Common myeloid progenitor, CD34-positive (primary cell): ENCODE data around the gene PRM3.

Experiments
- CTCF ChIA-PET: fragments of 350-600 bp; sonication (Branson Sonifier 250); formaldehyde crosslinking; loops from one replicate; lab custom pipeline; 2021; ENCODE audit warnings: antibody characterized with exemption; lab: Charles Lee
- POLR2A ChIA-PET: fragments of 350-600 bp; sonication (Branson Sonifier 250); formaldehyde crosslinking; loops from one replicate; lab custom pipeline; 2021; ENCODE audit warnings: antibody characterized with exemption; lab: Charles Lee
- DNase-seq, 3 donors: peaks; one replicate each; pipeline versions ENCODE4 v3.0.0 to v3.0.0-alpha.2; 2013
- H3K27ac ChIP-seq, 2 experiments: 1 replicate in 1 of 2; 2 replicates in 1 of 2; pipeline ENCODE4 v1.7.0; 2013; ENCODE audit warnings: inconsistent platforms in 2 of 2, low read length in 2 of 2, mild to moderate bottlenecking in 2 of 2, low read depth in 1 of 2, moderate library complexity in 1 of 2; ENCODE audit not compliant: severe bottlenecking in 2 of 2, insufficient read depth in 1 of 2, poor library complexity in 1 of 2
- H3K27me3 ChIP-seq, 5 experiments: replicated peaks in 2 of 5; 1 replicate in 3 of 5; 2 replicates in 2 of 5; pipeline versions ENCODE4 v1.6.1 to v1.7.0; 2013; ENCODE audit warnings: low read length in 4 of 5, mild to moderate bottlenecking in 2 of 5, moderate library complexity in 2 of 5, inconsistent platforms in 1 of 5; ENCODE audit not compliant: insufficient read depth in 5 of 5, control insufficient read depth in 4 of 5
- H3K36me3 ChIP-seq, 4 experiments: 1 replicate in 2 of 4; 2 replicates in 2 of 4; pipeline versions ENCODE4 v1.6.1 to v1.7.0; 2013; ENCODE audit warnings: low read length in 3 of 4, control low read depth in 1 of 4, mild to moderate bottlenecking in 1 of 4; ENCODE audit not compliant: control insufficient read depth in 4 of 4, insufficient read depth in 4 of 4
- H3K4me1 ChIP-seq, 4 experiments: 1 replicate in 3 of 4; 2 replicates in 1 of 4; pipeline versions ENCODE4 v1.6.1 to v1.7.1; 2013; ENCODE audit warnings: low read length in 3 of 4, mild to moderate bottlenecking in 3 of 4, control low read depth in 1 of 4, inconsistent platforms in 1 of 4, moderate library complexity in 1 of 4; ENCODE audit not compliant: control insufficient read depth in 4 of 4, insufficient read depth in 4 of 4; ENCODE audit errors: control extremely low read depth in 1 of 4
- H3K4me3 ChIP-seq, 7 experiments: 1 replicate in 4 of 7; 2 replicates in 3 of 7; pipeline versions ENCODE4 v1.5.1 to v1.7.0; 2013; ENCODE audit warnings: mild to moderate bottlenecking in 7 of 7, low read length in 6 of 7, moderate library complexity in 6 of 7, inconsistent platforms in 2 of 7, low read depth in 2 of 7, control low read depth in 1 of 7; ENCODE audit not compliant: insufficient read depth in 4 of 7, control insufficient read depth in 1 of 7; ENCODE audit errors: extremely low read depth in 1 of 7
- H3K9me3 ChIP-seq, 5 experiments: 1 replicate in 4 of 5; 2 replicates in 1 of 5; pipeline versions ENCODE4 v1.6.1 to v1.7.1; 2013; ENCODE audit warnings: low read length in 4 of 5, mild to moderate bottlenecking in 2 of 5, inconsistent platforms in 1 of 5, low read depth in 1 of 5, moderate library complexity in 1 of 5; ENCODE audit not compliant: control insufficient read depth in 4 of 5, insufficient read depth in 2 of 5; ENCODE audit errors: control extremely low read depth in 1 of 5
- WGBS: methylation state at CpG from one replicate; pipeline ENCODE4 v1.1.5; 2013; ENCODE audit not compliant: insufficient coverage; 5-methylcytosine and 5-hydroxymethylcytosine counted together

PRM3 gene

DNA sequence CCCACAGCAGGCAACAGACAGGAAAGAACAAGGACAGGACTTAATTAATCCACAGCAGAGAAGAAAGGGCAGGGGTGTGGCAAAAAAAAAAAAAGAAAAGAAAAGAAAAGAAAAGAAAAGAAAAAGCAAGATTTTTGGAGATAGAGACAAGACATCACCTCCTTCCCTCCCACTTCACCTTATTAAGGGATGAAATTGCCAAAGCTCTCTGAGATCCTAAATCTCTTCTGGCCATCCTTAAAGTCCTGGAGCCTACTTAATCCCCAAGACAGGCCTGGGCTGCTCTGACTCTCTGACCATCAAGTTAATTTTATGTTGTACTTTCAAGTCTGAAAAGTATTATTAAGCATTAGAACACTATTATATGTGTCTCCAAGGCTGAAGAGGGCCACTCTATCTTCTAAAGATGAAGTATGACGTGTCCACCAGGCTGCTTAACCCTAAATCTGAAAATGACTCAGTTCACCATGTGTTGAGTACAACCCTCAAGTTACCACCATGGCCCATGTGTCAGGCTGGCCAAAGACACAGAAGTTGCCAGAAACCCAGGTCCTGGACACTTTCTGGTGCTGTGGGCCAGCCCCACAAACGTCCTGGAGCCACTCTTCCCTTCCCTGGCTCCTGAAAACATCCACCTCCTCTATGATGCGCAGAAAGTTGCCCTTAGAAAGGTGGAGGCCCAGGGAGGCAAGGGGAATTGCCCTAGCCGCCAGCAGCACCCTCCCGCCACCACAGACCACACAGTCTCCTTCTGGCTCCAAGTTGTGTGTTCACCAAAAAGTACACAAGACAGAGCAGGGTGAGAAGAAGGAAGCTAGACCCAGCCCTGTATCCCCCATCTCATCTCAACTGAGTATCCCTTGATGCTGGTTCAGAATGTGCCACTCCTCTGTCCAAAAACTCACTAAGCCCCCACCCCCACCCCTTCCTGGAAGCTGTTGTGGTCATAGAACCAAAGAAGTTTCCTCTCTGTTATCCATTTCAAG is 20.1 kb downstream of the PRM3 start:
- Histone ChIP-seq H3K27me3 (no peaks in the 10 kb centered on the region), H3K36me3 (peaks cover 0 to 22% (median 0%) of the 10 kb centered on the region in 4 experiments), H3K9me3 (no peaks in the 10 kb centered on the region), H3K4me3 (peak overlapping the region in 1 of 7 experiments; percentile 79), H3K4me1 (peaks cover 0 to 52% (median 41%) of the 10 kb centered on the region in 4 experiments), H3K27ac (peak overlapping the region in 1 of 2 experiments; percentile 75)
- CTCF ChIA-PET = interaction anchor here (0.7 to 8.1 kb wide), 6 partner anchors 15 to 287 kb away, joined by 3 to 80 read pairs (median 4); no protein-coding TSS in a partner anchor
- 100% methylated on average over 1 of the region's 5 CpGs for WGBS
- DNase-seq = peak in 2 of 3 donors; percentile 69 to 74
- POLR2A ChIA-PET = interaction anchor here (0.6 kb wide), 1 partner anchor 58 kb away, joined by 6 read pairs; no protein-coding TSS in a partner anchor

- ChIA-PET CTCF (interaction anchor here (0.9 to 8.1 kb wide), 5 partner anchors 12 to 286 kb away, joined by 3 to 80 read pairs (median 4); no protein-coding TSS in a partner anchor), POLR2A (interaction anchor here (1.2 kb wide), 1 partner anchor 302 kb away, joined by 3 read pairs; no protein-coding TSS in a partner anchor)
- DNase-seq = no peak
- WGBS = 96% methylated on average over 8 of the region's 8 CpGs
- Histone ChIP-seq H3K36me3 (peaks cover 0 to 22% (median 0%) of the 10 kb centered on the region in 4 experiments), H3K9me3 (no peaks in the 10 kb centered on the region), H3K27ac (no peak overlapping the region), H3K4me1 (peaks cover 0 to 52% (median 34%) of the 10 kb centered on the region in 4 experiments), H3K4me3 (peak overlapping the region in 1 of 7 experiments; percentile 17), H3K27me3 (no peaks in the 10 kb centered on the region)
Observed at GRCh38 chr16:11252482-11252931, 20.9 kb downstream of the PRM3 start.

- no peaks in the 10 kb centered on the region for H3K27me3 ChIP-seq
- ChIA-PET CTCF (interaction anchor here (0.9 to 8.1 kb wide), 5 partner anchors 11 to 286 kb away, joined by 3 to 80 read pairs (median 4); no protein-coding TSS in a partner anchor), POLR2A (interaction anchor here (1.2 kb wide), 1 partner anchor 302 kb away, joined by 3 read pairs; no protein-coding TSS in a partner anchor)
- DNase-seq = peak in 2 of 3 donors; percentile 69 to 79
- WGBS = 86% methylated on average over 4 of the region's 18 CpGs
- peaks cover 0 to 45% (median 27%) of the 10 kb centered on the region in 4 experiments for H3K4me1 ChIP-seq
- no peaks in the 10 kb centered on the region for H3K9me3 ChIP-seq
- peak overlapping the region in 1 of 7 experiments; percentile 14 for H3K4me3 ChIP-seq
- H3K36me3 ChIP-seq = peaks cover 0 to 22% (median 0%) of the 10 kb centered on the region in 4 experiments
- no peak overlapping the region for H3K27ac ChIP-seq
Observed at GRCh38 chr16:11251525-11252481, 21.6 kb downstream of the PRM3 start.

DNA sequence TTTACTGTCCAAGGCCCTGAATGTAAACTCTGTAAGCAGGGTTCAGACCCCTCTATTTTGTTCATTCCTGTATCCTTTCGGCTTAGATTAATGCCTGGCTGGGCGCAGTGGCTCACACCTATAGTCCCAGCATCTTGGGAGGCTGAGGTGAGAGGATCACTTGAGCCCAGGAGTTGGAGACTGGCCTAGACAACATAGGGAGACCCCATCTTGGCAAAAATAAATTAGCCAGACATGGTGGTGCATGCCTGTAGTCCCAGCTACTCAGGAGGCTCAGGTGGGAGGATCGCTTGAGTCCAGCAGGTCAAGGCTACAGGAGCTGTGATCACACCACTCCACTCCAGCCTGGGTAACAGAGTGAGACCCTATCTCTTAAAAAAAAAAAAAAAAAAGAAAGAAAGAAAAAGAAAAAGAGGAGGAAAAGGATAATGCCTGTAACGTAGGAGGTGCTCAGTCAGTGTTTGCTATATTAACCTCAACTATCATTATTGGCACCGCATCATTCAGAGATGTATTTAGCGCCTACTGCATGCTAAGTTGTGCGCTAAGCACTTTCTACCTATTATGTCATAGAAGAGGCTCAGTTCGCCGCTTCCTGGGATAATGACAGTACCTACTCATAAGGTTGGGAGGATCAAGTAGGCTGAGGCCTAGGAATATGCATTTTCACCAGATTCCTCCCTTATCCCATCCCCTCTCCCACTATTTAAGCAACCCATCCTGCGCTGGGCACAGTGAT is 22.5 kb downstream of the PRM3 start:
- 100% methylated on average over 4 of the region's 10 CpGs for WGBS
- Histone ChIP-seq H3K27me3 (no peaks in the 10 kb centered on the region), H3K27ac (no peak overlapping the region), H3K36me3 (peaks cover 0 to 22% (median 0%) of the 10 kb centered on the region in 4 experiments), H3K4me1 (peaks cover 0 to 47% (median 23%) of the 10 kb centered on the region in 4 experiments), H3K9me3 (no peaks in the 10 kb centered on the region), H3K4me3 (no peak overlapping the region)
- POLR2A ChIA-PET = interaction anchor here (1.2 kb wide), 1 partner anchor 301 kb away, joined by 3 read pairs; no protein-coding TSS in a partner anchor
- no peak for DNase-seq
- CTCF ChIA-PET = interaction anchor here (1.6 kb wide), 1 partner anchor 10 kb away, joined by 3 read pairs; no protein-coding TSS in a partner anchor

GRCh38 chr16:11250091-11250785 is 23.2 kb downstream of the PRM3 start:
- CTCF ChIA-PET = no interaction called here

More at GRCh38 chr16:11250091-11250785, 23.2 kb downstream of the PRM3 start:
- H3K36me3 ChIP-seq = peaks cover 0 to 22% (median 0%) of the 10 kb centered on the region in 4 experiments
- POLR2A ChIA-PET = no interaction called here
- DNase-seq = no peak
- peaks cover 0 to 51% (median 18%) of the 10 kb centered on the region in 4 experiments for H3K4me1 ChIP-seq
- H3K9me3 ChIP-seq = no peaks in the 10 kb centered on the region
- WGBS = 92% methylated on average over 16 of the region's 16 CpGs
- H3K27ac ChIP-seq = no peak overlapping the region
- no peaks in the 10 kb centered on the region for H3K27me3 ChIP-seq
- H3K4me3 ChIP-seq = no peak overlapping the region
